NCI-H524 (cell line): ENCODE measurements around the gene CKAP2L.

ENCODE experiments used
- DNase-seq, 2 experiments: peaks; one replicate each; lab custom pipeline; 2025; lab: John Stamatoyannopoulos, UW

The CKAP2L gene

DNA sequence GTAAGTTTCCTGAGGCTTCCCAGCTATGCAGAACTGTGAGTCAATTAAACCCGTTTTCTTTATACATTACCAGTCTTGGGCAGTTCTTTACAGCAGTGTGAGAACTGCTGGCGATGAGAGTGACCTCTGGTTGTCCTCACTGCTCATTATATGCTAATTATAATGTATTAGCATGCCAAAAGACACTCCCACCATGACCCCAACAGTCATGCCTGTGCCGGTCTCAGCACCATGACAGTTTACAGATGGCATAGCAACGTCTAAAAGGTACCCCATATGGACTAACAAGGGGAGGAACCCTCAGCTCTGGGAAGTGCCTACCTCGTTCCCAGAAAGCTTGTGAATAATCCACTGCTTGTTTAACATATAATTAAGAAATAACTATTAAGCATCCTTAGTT lies 28.0 kb upstream of the CKAP2L start:
- DNase-seq: no peak

DNA sequence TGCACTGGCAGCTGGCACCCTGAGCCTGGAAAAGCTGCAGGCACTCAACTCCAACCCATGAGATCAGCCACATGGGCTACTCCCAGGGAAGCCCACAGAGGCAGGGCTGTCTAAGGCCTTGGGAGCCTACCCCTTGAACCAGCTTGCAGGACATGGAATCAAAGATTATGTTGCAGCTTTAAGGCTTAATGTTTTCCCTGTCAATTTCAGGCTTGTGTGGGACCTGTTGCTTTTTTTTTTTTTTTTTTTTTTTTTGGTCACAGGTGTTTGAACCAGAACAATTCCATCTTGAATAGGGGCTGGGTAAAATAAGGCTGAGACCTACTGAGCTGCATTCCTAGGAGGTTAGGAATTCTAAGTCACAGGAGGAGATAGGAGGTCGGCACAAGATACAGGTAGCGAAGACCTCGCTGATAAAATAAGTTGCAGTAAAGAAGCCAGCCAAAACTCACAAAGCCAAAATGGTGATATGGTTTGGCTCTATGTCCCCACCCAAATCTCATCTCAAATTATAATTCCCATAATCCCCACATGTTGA lies 27.4 kb upstream of the CKAP2L start:
- DNase-seq: no peak

DNA sequence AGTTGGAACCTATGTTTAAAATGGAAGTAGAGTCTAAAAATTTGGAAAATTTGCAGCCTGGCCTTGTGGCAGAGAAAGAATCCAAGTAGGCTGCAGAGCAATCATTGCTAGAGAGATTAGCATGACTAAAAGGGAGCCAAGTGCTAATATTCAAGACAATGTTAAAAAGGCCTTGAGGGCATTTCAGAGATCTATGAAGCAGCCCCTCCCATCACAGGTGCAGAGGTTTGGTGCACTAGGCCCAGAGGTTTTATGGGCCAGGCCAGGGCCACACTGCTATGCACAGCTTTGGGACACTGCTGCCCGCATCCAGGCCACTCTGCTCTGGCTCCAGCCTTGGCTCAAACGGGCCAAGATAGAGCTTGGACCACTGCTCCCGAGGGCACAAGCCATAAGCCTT lies 26.6 kb upstream of the CKAP2L start:
- DNase-seq: no peak

DNA sequence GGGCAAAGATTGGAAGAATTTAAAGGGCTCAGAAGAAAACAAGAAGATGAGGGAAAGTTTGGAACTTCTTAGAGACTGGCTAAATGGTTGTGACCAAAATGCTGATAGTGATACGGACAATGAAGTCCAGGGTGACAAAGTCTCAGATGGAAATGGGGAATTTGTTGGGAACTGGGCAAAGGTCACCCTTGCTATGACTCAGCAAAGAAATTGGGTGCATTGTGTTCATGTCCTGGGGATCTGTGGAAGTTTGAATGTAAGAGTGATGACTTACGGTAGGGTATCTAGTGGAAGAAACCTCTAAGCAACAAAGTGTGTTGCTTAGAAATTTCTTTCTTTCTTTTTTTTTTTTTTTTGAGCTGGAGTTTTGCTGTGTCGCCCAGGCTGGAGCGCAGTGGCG lies 25.9 kb upstream of the CKAP2L start:
- no peak for DNase-seq

DNA sequence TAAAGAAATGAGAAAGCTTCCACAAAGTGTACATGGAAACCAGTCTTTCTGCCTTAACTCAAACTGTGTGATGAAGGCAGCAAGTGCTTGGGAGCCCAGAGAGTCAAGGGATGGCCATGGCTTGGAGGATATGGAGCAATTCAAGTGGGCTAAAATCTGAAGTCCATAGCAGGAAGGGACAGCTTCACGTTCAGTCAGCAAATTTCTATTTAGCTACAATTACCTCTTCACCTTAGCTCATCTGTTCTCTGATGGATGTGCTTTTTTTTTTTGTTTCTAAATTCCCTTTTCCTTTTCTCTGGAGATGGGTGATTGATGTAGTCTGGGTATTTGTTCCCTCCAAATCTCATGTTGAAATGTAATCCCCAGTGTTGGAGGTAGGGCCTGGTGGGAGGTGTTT lies 24.8 kb upstream of the CKAP2L start:
- no peak for DNase-seq

DNA sequence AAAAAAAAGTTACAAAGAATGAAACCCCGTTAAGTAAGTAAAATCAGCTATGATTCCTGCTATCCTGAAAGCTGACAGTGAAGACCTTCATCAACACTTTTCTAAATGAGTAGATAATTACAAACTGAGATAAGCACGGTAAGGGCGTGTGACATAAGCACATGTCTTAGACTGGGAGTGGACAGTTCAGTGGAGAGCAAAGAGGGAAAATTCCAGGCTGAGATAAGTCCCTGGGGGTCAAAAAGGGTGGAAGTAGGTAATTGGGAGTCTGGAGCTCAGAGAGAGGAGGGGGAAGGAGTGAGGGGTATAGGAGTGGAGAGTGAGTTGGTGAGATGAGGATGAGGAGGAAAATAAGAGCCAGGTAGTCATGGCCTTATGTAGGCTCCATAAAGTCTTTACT lies 24.2 kb upstream of the CKAP2L start:
- no peak for DNase-seq

DNA sequence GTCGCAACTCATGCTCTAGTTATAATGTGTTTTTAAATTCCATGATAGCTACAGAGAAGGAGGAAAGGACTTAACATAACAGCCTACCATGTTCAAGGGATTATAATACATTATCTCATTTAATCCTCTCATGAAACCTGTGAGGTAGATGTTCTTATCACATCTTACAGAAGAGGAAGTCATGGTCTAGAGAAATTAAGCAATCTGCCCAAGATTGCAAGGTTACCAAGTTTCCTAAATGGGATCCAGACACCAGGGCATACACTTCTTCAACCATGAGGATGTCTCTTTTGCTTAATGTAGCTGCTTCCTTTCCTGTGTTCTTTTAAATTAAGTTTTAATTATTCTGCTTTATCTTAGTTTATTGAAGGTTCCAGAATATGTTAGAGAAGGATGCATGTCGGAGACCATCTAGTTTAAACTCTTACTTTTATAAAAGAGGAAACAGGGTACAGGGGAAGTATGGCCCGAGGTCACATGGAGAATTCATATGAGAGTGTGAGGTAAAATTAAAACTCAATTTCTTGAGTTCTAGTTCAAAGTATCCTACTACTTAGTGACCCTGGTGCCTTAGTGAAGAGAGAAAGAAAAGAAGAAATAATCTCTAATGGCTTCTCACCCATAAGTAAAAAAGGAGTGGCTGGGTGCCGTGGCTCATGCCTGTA lies 23.5 kb upstream of the CKAP2L start:
- DNase-seq: no peak

DNA sequence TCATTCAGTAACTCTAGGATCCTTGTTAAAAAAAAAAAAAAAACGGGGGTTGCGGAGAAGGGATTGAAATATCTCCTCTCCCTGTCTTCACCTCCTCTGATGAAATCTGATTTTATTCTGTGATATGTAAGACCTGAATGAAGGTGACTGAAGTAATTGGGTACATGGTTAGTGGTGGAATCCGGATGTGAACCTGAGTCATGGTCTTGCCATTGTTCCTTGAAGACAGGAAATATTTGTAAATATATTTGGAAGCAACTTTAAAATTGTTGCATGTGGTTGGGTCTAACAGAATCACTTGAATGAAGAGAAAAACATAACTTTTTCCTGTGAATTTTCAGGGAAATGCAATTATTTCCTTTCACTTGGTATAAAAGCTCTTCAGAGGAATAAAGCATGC lies 22.9 kb upstream of the CKAP2L start:
- DNase-seq: no peak

DNA sequence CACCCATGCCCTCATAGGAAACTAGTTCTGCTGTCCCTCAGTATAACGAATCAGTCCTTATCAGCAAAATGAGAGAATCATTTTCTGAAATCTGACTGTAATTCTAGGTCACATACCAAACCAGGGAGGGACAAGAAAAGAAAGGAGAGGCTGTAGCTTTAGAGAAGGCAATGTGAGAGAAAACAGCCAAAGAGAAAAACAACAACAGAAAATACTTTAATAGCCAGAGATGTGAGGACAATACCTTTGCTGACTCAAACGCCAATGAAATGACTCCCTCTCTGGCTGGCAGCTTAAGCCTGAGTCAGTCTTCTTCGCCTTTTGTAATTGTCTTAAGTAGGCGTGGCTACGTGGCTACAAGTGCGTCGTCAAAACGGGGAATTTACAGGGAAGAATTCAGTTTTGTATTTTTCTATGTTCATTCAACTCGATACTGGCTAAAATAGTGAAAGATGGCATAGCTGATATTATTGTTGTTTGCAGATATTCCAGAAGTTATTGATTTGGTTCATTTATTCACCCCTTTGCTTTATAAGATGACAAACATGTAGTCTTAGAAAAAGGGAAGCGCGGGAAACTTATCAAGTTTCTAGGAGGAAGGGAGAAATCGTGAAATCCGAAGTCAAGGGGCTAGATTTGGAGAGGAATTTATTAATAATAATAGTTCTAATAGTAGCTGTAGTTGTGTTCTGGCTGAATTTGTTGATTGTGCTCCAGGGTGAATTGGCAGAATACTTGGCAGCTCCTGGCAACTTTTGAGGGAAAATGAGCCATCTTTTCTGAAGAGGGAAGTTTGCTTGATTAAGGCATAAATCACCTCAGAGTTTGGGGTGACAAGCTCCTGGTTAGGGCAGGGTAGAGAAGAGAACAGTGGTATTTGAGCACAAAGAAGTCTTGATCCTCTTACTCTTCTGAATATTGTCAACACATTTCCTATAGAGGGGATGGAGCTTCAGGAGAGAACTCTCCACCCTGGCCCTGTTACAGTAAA lies 20.1 kb upstream of the CKAP2L start, which contains the start of gene IL1A:
IL1A (minus strand) TSS at position 295 of the 991 bp plus-strand sequence. CDS start 723 bp downstream, outside the sequence.
- no peak for DNase-seq

DNA sequence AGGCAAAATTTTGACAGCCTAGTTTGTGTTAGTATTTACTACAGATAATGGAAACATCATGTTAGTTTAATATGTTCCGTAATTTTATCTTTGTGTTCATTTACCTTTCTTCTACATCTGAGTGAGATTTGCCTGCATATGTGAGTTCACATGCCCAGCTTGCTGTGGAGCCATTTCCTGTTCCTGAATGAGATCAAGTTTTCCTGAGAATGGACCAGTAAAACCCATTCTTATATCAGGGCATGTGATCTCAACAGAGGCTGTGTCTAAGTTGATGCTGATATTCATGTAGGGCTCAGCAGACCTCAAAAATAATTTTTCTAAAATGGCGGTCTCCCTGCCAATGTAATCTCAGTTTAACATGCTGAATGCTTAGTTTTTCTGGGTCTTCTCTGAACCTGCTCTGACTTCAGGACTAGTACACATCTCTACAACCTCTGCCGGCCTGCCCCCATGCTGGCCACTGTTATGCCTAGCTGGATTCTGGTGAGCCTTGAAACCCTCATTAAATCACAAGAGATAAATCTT lies 18.8 kb upstream of the CKAP2L start:
- DNase-seq: no peak

DNA sequence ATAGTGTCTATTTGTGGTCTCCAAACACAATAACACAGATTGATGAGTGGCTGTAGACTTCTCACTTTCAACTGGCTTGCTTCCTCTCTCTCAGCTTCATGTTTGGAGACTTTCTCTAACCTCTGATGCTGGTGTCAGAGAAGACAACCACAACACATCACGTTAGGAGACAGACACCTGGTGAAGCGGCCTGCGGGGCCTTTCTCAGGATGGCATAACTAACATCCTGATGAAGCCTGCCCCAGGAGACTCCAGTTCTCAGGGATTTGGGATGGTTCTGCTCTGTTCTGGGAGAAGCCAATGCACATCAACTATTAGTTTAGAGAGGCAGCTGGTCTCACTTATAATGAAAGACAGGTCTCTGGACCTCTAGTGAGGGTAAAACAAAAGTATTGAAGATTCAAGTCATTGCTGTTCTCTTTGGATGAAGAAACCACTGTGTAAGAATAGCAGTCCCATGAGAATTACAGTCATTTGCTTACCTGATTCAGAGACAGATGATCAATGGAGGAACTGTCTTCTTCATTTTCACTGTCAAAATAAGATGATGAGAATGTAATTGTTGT lies 17.9 kb upstream of the CKAP2L start:
- DNase-seq: no peak

DNA sequence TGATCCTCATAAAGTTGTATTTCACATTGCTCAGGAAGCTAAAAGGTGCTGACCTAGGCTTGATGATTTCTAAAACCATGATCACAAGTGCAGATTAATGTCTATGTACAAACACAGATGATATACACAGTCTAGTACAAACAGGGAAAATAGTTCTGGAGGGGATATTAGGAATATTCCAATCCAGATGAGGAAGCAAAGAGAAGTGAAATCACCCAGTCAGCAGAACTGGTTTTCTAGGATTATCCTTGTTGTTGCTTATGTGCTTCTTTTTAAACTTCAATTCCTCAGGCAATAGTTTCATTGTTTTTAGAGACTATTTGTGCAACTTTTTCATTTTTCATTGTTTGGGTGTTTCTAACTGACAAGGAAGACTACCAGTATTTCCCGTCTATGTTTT lies 15.2 kb upstream of the CKAP2L start:
- no peak for DNase-seq

DNA sequence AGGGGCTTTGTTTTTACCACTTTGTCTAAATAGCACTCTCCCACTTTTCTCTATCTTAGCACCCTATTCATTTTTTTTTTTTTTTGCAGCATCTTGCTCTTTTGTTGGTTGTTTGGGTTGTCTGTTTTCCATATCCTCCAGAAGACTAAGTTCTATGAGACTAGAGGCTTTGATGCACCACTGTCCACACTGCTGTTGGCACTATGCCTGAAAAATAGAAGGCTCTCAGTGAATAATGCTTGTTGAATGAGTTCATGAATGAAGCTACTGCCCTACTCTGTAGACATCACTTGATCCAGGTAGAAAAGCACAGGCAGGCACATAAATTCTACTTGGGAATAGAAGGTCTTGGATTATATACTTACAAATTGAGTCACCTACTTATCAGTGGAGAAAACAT lies 12.6 kb upstream of the CKAP2L start:
- no peak for DNase-seq

DNA sequence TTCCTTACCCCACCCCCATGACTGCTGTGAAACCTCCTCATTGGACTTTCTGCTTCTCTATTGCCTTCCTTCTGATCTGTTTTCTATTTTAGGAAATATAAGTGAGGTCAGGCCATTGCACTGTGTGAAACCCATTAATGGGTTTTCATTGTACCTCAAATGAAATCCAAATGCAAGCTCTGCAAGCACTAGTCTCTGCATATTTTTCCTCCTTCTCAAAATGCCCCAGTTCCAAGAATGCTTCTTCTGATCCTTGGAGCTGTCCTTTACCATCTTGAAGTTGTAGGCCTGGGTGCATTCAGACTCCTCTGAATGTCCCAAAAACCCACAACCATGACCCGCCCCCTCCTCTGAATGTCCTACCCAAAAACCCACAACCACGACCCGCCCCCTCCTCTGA lies 11.7 kb upstream of the CKAP2L start:
- DNase-seq: no peak

DNA sequence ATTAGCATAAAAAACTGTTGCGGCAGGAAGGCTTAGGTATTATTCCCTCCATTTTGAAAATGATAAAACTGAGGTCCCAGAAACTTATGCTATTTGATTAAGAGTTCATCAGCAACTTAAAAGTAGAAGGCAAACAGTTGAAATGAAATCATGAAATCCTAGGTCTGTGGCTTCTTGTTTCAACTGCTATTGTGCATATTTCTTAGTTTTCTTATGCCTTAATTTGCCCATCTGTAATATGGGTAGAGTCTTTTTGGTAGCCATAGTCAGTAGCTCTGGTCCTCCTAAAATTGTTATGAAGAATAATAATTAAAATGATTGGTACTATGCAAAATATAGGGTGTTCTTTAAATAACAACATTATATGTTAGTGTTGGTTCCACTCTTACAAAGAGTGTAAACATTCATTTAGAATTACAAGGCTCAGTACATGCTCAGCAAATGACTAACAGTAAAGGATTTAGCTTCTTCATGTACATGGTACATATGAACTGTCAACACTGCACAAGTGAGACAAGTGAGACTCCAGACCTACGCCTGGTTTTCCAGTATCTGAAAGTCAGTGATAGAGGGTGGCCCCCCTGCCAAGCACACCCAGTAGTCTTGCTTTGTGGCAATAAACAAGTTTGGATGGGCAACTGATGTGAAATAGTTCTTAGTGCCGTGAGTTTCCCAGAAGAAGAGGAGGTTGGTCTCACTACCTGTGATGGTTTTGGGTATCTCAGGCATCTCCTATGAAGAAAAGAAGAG lies 10.3 kb upstream of the CKAP2L start:
- no peak for DNase-seq

DNA sequence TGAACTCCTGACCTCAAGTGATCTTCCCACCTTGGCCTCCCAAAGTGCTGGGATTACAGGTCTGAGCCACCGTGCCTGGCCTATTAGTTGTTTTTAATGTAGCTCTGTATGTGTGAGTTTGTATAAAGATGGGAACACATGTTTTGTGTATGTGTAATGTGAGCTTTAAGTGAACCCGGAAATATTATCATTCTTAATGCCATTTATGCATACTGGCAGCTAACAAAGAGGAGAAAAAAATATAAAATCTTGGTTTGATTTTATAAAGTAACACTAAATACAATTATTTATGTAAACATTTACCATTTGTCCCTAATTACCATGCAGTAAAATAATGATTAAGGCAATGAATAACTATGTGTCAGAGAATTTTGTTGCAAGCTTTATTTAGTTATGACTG lies 9.1 kb upstream of the CKAP2L start:
- no peak for DNase-seq

DNA sequence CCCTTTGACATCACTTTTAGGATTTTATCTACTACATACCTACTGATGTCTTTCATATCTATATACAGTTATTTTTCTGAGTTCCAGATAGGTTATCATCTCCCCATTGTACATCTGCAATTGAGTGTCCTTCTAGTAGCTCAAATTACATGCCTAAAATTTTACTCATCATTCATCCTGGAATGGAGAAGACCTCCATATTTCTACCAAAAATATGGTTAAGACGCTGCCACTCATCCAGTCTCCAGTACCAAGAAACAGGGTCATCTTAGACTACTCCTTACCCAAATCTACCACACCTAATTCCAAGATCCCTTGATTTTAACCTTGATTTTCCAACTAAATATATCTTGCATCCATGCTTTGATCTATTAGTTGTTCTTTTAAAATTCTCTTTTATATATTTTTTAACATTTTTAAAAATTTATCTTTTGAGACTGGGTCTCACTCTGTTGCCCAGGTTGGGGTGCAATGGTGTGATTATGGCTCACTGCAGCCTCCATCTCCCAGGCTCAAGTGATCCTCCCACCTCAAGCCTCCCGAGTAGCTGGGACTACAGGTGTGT lies 8.6 kb upstream of the CKAP2L start:
- no peak for DNase-seq

DNA sequence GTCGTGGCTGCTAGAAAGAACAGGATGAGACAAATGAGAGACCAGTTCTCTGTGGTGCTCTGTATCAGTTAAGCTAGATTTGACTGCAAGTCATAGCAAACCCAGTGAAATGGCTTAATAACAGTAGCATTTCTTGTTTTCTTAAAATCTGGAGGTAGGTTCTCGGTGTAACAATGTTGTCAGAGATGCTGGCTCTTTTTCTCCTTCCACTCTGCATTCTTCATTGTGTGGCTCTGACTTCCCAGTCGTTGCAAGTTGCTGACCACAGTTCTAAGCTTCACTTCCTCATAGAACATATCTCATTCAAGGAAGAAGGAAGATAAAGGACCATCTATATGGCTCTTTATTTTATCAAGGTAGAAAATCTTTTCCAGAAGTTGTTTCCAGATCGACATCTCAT lies 7.9 kb upstream of the CKAP2L start:
- DNase-seq: no peak

DNA sequence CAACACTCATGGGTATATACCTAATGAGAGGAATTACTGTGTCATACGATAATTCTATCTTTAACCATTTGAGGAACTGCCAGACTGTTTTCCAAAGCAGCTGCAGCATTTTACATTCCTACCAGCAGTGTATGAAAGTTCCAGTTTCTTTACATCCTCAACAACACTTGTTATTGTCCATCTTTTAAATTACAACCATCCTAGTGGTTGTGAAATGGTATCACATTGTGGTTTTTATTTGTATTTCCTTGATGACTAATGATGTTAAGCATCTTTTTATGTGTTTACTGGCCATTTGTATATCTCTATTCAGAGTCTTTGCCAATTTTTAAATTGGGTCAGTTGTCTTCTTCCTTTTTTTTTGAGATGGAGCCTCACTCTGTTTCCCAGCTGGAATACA lies 4.0 kb upstream of the CKAP2L start:
- DNase-seq: no peak

DNA sequence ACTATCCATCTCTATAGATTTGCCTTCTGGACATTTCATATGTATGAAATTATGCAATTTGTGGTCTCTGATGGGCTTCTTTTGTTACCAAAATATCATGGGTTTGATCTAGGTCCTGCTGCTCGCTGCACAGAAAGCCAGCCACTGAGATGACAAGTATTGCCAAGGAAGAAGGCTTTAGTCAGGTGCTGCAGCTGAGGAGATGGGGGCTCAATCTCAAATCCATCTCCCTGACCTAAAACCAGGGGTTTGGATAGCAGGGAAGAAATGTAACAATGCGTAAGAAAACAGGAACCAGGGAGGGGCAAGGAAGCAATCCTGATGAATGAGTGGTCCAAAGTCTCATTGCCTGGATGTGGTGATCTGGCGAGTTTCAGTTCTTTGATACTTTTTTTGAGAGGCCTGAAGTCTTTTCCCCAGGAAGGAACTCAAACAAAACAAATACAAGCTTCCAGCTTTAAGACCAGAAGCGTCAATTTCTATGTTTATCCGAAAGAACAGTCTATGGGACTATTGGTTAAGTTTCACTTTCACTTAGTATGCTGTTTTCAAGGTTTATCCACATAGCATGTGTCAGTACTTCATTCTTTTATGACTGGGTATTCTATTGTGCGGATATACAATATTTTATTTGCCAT lies 3.4 kb upstream of the CKAP2L start:
- no peak for DNase-seq

DNA sequence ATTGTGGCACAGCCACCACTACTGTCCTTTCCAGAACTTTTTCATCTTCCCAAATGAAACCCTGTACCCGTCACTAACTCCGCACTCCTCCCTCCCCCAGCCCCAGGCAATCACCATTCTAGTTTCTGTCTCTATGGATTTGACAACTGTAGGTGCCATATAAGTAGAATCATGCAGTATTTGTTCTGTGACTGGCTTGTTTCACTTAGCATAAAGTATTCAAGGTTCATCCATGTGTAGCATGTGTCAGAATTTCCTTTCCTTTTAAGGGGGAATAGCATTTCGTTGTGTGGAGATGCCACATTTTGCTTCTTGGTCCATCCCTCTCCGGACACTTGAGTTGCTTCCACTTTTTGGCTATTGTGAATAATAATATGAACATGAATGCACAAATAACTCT lies 842 bp upstream of the CKAP2L start:
- DNase-seq: no peak
